Endothelial cell of umbilical vein (primary cell): ENCODE results near the gene TPSB2. TPM values are rescaled to one million over a fixed set of nuclear protein-coding genes. Genes with fewer than 3 reads are reported as not detected.

Source experiments
- BruUV-seq: library from RNA; stranded (reverse); fragments of 400-500 nt; replicated peaks from 2 replicates; lab custom pipeline; 2021; lab: Mats Ljungman, UMichigan
- CTCF ChIA-PET: fragments of 300-600, 350-600 bp; sonication (Branson Sonifier 250); formaldehyde crosslinking; loops from one replicate; lab custom pipeline; 2021; ENCODE audit warnings: antibody characterized with exemption, inconsistent platforms; lab: Charles Lee
- POLR2A ChIA-PET: fragments of 300-600, 350-600 bp; sonication (Branson Sonifier 250); formaldehyde crosslinking; loops from one replicate; lab custom pipeline; 2021; ENCODE audit warnings: antibody characterized with exemption, inconsistent platforms; lab: Charles Lee
- DNase-seq: peaks from one replicate; pipeline ENCODE4 v3.0.0-alpha.2; 2011; ENCODE audit warnings: low read depth, low spot score
- FAIRE-seq: peaks from 2 replicates; lab custom pipeline; 2011; peaks lifted over from hg19 to GRCh38; lab: Jason Lieb, UNC
- H2AFZ ChIP-seq: 2 replicates; pipeline ENCODE4 v1.6.0; 2012; ENCODE audit warnings: low read depth, low read length, control low read depth, inconsistent platforms
- H3K27ac ChIP-seq: 2 replicates; pipeline ENCODE4 v1.5.1; 2011; ENCODE audit warnings: low read depth, mild to moderate bottlenecking, control low read depth, low read length, moderate library complexity; ENCODE audit not compliant: insufficient read depth
- H3K27me3 ChIP-seq, 2 experiments: 2 replicates each; pipeline versions ENCODE4 v1.6.0 to v1.6.1; 2011; ENCODE audit warnings: low read length in 2 of 2, mixed read lengths in 1 of 2; ENCODE audit not compliant: control insufficient read depth in 2 of 2, insufficient read depth in 2 of 2
- H3K36me3 ChIP-seq, 2 experiments: 2 replicates in 1 of 2; 3 replicates in 1 of 2; pipeline ENCODE4 v1.5.1; 2011; ENCODE audit warnings: low read length in 2 of 2, mild to moderate bottlenecking in 1 of 2, moderate library complexity in 1 of 2; ENCODE audit not compliant: control insufficient read depth in 2 of 2, insufficient read depth in 2 of 2; ENCODE audit errors: extremely low read depth in 1 of 2
- H3K4me1 ChIP-seq: 3 replicates; pipeline ENCODE4 v1.5.1; 2011; ENCODE audit warnings: mild to moderate bottlenecking, low read length; ENCODE audit not compliant: control insufficient read depth, insufficient read depth; ENCODE audit errors: extremely low read depth
- H3K4me2 ChIP-seq: 2 replicates; pipeline ENCODE4 v1.6.1; 2011; ENCODE audit warnings: low read length, control low read depth, mixed read lengths; ENCODE audit not compliant: insufficient read depth
- H3K4me3 ChIP-seq, 3 experiments: fragments of 200-600 bp in 1 of 3; sonication (generic), shearing (Covaris generic) in 1 of 3; replicated peaks in 1 of 3; 2 replicates each; pipeline ENCODE4 v1.5.1; 2011 to 2016; ENCODE audit warnings: control low read depth in 3 of 3, low read length in 3 of 3, mild to moderate bottlenecking in 2 of 3, inconsistent platforms in 1 of 3, low read depth in 1 of 3, moderate library complexity in 1 of 3; ENCODE audit not compliant: insufficient read depth in 1 of 3
- H3K79me2 ChIP-seq: 2 replicates; pipeline ENCODE4 v1.6.0; 2012; ENCODE audit warnings: low read length, inconsistent platforms; ENCODE audit not compliant: control insufficient read depth, insufficient read depth
- H3K9ac ChIP-seq: replicated peaks from 2 replicates; pipeline ENCODE3; 2011; ENCODE audit warnings: low read length, control low read depth; ENCODE audit not compliant: insufficient read depth; ENCODE audit errors: extremely low read depth
- H3K9me1 ChIP-seq: replicated peaks from 3 replicates; pipeline ENCODE4 v1.6.0; 2011; ENCODE audit warnings: mild to moderate bottlenecking, low read length; ENCODE audit not compliant: control insufficient read depth, insufficient read depth; ENCODE audit errors: extremely low read depth
- H3K9me3 ChIP-seq: replicated peaks from 2 replicates; pipeline ENCODE4 v1.5.1; 2012; ENCODE audit warnings: low read length, inconsistent platforms; ENCODE audit not compliant: control insufficient read depth, insufficient read depth
- H4K20me1 ChIP-seq: replicated peaks from 2 replicates; pipeline ENCODE3; 2011; ENCODE audit warnings: mild to moderate bottlenecking, low read length; ENCODE audit not compliant: control insufficient read depth, insufficient read depth; ENCODE audit errors: extremely low read depth
- EZH2 ChIP-seq: IDR thresholded peaks from 2 replicates; pipeline ENCODE4 v1.6.1; 2012; ENCODE audit warnings: borderline replicate concordance, low read depth, mild to moderate bottlenecking, moderate library complexity, low read length, inconsistent platforms; ENCODE audit not compliant: severe bottlenecking
- FOS ChIP-seq: IDR thresholded peaks from 2 replicates; pipeline ENCODE4 v1.6.1; 2011; ENCODE audit warnings: mild to moderate bottlenecking, low read length, moderate library complexity, borderline replicate concordance; ENCODE audit not compliant: insufficient read depth
- GATA2 ChIP-seq: IDR thresholded peaks from 2 replicates; pipeline ENCODE4 v1.7.0; 2011; ENCODE audit warnings: low read depth, mild to moderate bottlenecking, moderate library complexity, mixed read lengths, low read length; ENCODE audit not compliant: insufficient read length, insufficient read depth
- JUN ChIP-seq: IDR thresholded peaks from 2 replicates; pipeline ENCODE4 v1.6.1; 2011; ENCODE audit warnings: borderline replicate concordance, low read depth; ENCODE audit not compliant: insufficient read length, insufficient read depth
- MYC ChIP-seq: IDR thresholded peaks from one replicate; pipeline ENCODE4 v1.6.1; 2011; ENCODE audit warnings: mild to moderate bottlenecking, low read depth, low read length
- POLR2A ChIP-seq: IDR thresholded peaks from 2 replicates; pipeline ENCODE4 v1.6.1; 2012; ENCODE audit warnings: low read depth, mild to moderate bottlenecking, control low read depth, low read length
- POLR2AphosphoS5 ChIP-seq: IDR thresholded peaks from 2 replicates; pipeline ENCODE4 v1.6.1; 2012; ENCODE audit warnings: low read depth, mild to moderate bottlenecking, control low read depth, low read length, moderate library complexity; ENCODE audit not compliant: insufficient read depth
- dilution Hi-C: fragments of 300-500 bp; cut with MboI; formaldehyde crosslinking; loops from one replicate; pipeline ENCODE4 v1.15.0; 2019; ENCODE audit warnings: low sequenced_read_pairs; ENCODE audit not compliant: extremely low pct_ligation_motif_present
- intact Hi-C: fragments of 100-400 bp; cut with micrococcal nuclease; formaldehyde crosslinking; loops from one replicate; pipeline ENCODE4 v1.10.0; 2022
- polyA plus RNA-seq, 4 experiments: library from polyadenylated mRNA; depleted of rRNA in 3 of 4; stranded (reverse) in 3 of 4; unstranded in 1 of 4; fragments of >200 nt; gene quantifications; 2 replicates each; pipeline versions ENCODE4 v1.2.1 to v1.2.3, GENCODE V29; 2011 to 2012; ENCODE audit warnings: missing spikeins in 1 of 4
- total RNA-seq: library from RNA; stranded (reverse); gene quantifications from 2 replicates; pipeline ENCODE4 v1.2.3, GENCODE V29; 2021
- TF ChIP-seq, protein P1 (sequence below): IDR thresholded peaks from 2 replicates; pipeline ENCODE4 v1.6.1; 2011; ENCODE audit not compliant: insufficient read depth, insufficient read length
- TF ChIP-seq, protein P2 (sequence below), 2 donors: IDR thresholded peaks; 1 replicate in 1 of 2; 2 replicates in 1 of 2; pipeline ENCODE4 v1.5.1; 2011; ENCODE audit warnings: low read length in 2 of 2, mild to moderate bottlenecking in 2 of 2, moderate library complexity in 2 of 2, control low read depth in 1 of 2, inconsistent platforms in 1 of 2, low read depth in 1 of 2; ENCODE audit not compliant: insufficient read depth in 1 of 2; ENCODE audit errors: extremely low read depth in 1 of 2

The TPSB2 gene
- total and polyA plus RNA-seq, 2 donors (not counting 3 experiments of a cell fraction or from before 2014, with no cell fraction given), result not detected

DNA sequence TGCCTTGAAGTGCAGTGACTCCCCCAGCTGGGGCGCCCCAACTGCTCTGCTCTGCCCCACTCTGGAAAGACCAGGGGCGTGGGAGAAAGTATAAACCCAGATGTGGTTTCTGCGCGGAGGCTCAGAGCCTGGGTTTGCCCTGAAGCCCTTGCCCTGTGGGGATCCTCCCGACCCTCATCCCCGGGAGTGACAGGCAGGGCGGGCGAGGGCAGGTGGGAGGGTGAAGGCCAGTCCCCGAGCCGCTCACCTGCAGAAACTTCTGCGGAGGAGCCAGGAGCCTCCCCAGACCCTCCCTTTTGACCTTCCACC is 29.7 kb upstream of the TPSB2 start:
- Histone ChIP-seq H3K4me2 (no peak overlapping the region), H3K9me3 (no peaks in the 10 kb centered on the region), H4K20me1 (no peaks in the 10 kb centered on the region), H3K9me1 (no peaks in the 10 kb centered on the region), H3K36me3 (no peaks in the 10 kb centered on the region), H3K27ac (no peak overlapping the region), H3K4me1 (no peaks in the 10 kb centered on the region), H3K27me3 (peaks cover 21 to 25% of the 10 kb centered on the region in 2 experiments), H3K4me3 (no peak overlapping the region), H3K9ac (no peak overlapping the region), H2AFZ (no peak overlapping the region), H3K79me2 (no peaks in the 10 kb centered on the region)
- intact Hi-C loops (no loop called here), dilution Hi-C loops (no loop called here)
- ChIA-PET CTCF (no interaction called here), POLR2A (no interaction called here)
- no peak for DNase-seq
- no TSS peak for BruUV-seq
- TF ChIP-seq POLR2A (no peak), POLR2AphosphoS5 (no peak), MYC (no peak), EZH2 (no peak), GATA2 (no peak), FOS (no peak), JUN (no peak)
- TF ChIP-seq, protein P1, sequence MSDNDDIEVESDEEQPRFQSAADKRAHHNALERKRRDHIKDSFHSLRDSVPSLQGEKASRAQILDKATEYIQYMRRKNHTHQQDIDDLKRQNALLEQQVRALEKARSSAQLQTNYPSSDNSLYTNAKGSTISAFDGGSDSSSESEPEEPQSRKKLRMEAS, result no peak
- TF ChIP-seq, protein P2, sequence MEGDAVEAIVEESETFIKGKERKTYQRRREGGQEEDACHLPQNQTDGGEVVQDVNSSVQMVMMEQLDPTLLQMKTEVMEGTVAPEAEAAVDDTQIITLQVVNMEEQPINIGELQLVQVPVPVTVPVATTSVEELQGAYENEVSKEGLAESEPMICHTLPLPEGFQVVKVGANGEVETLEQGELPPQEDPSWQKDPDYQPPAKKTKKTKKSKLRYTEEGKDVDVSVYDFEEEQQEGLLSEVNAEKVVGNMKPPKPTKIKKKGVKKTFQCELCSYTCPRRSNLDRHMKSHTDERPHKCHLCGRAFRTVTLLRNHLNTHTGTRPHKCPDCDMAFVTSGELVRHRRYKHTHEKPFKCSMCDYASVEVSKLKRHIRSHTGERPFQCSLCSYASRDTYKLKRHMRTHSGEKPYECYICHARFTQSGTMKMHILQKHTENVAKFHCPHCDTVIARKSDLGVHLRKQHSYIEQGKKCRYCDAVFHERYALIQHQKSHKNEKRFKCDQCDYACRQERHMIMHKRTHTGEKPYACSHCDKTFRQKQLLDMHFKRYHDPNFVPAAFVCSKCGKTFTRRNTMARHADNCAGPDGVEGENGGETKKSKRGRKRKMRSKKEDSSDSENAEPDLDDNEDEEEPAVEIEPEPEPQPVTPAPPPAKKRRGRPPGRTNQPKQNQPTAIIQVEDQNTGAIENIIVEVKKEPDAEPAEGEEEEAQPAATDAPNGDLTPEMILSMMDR (IDR thresholded peaks at IDR 0.05; ENCODE audit: extremely low read depth in 1 of 2, insufficient read depth in 1 of 2, low read depth in 1 of 2, low read length in 2 of 2), result no peak
- no peak for FAIRE-seq
